NCI-H2171 (cell line): Measurements from ENCODE around the gene CPEB3.
"Not testable (repeated sequence)": the region's sequence is repeated elsewhere in the genome, so short reads cannot be mapped to it uniquely, and the experiment has no call there.

Experiments
- DNase-seq: peaks from one replicate; lab custom pipeline; 2025; lab: John Stamatoyannopoulos, UW

The CPEB3 gene

DNA sequence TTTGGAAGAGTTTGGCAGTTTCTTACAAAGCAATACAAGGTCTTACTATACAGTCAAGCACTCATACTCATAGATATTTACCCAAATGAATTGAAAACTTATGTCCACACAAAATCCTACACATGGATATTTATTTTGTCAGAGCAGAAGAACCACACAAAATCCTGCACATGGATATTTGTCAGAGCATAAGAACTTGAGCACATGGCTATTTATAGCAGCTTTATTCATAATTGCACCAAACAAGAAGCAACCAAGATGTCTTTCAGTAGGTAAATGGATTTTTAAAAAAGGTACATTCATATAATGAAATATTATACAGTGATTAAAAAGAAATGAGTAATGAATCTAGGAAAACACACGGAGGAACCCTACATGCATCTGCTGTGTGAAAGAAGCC is 251.9 kb downstream of the CPEB3 start:
- DNase-seq, result no peak

DNA sequence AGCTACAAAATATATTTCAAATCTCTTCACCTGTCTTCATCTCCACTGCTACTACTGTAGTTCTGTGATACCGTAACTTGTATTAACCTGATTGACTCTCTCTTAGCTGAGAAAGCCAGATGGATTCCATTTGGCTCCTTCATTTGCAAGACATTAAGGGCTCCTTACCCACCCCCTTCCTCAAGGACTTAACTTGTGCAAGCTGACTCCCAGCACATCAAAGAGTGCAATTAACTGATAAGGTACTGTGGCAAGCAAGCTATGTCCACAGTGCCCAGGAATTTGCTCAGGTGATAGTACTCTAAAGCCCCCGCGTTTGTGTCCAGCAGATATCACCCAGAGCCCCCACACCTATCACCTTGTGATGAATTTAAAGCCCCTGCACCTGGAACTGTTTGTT is 257.8 kb downstream of the CPEB3 start:
- DNase-seq, result not testable (repeated sequence)

GRCh38 chr10:92031580-92031979 is 259.3 kb downstream of the CPEB3 start:
- no peak for DNase-seq

DNA sequence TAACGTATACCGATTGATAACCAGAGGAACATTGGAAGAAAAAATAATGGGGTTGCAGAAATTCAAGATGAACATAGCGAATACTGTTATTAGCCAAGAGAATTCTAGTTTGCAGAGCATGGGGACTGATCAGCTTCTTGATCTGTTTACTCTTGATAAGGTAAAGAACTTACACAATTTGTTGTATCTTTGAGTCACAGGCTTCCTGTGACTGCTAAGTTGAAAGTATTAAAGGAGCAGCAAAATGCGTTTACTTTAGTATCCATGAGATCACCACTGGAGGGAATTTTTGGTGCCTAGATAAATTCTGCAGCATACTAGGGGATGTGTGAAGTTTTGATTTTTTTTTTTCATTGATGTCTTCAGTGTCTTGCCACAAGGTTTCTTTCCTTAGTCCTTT is 263.7 kb downstream of the CPEB3 start:
- DNase-seq, result no peak

DNA sequence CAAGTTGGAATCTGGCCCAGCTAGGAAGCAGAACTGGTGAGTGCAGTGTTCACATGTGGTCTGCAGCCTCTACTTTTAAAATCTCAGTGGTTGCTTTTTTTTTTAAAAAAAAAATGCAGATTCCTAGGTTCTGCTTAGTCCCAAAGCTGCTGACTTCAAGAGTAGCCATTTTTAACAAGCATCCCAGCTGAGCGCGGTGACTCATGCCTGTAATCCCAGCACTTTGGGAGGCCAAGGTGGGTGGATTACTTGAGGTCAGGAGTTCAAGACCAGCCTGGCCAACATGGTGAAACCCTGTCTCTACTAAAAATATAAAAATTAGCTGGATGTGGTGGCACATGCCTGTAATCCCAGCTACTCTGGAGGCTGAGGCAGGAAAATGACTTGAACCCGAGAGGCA is 265.5 kb downstream of the CPEB3 start:
- not testable (repeated sequence) for DNase-seq

GRCh38 chr10:92024700-92025099 is 266.2 kb downstream of the CPEB3 start:
- no peak for DNase-seq

GRCh38 chr10:92014620-92015019 is 276.3 kb downstream of the CPEB3 start:
- no peak for DNase-seq

GRCh38 chr10:92011560-92012214 is 279.2 kb downstream of the CPEB3 start:
- DNase-seq, result no peak

DNA sequence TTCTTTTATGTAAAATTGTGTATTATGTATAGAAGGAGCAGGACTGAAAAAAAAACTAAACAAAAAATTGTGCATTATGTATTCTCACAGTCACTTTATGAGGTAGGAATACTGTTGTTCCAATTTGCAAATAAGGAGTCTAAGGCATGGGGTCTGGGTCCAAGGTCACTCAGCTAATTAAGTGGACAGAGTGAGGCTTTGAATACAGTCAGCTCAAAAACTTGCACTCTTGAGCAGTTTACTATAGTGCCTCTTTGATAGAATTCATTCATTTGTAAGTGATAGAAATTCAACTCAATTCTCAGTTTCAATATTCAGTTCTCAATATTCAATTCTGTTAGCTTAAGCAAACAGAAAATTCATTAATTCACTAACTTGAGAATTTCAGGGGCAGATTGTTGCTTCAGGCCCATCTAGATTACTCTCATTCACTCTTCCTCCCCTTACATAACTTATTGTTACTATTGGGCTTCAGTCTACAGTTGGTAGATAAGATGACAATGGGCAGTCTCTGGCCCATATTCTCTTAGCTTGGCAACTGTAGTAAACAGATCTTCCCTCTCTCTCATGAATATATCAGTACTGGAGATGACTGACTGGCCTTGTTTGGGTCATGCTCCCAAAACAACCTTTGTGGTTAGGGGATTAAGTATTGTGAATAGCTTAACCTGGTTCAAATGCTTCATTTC is 280.7 kb downstream of the CPEB3 start:
- no peak for DNase-seq

GRCh38 chr10:92009445-92009844 is 281.4 kb downstream of the CPEB3 start:
- DNase-seq, result no peak

GRCh38 chr10:92005978-92006377 is 284.9 kb downstream of the CPEB3 start:
- DNase-seq, result no peak

DNA sequence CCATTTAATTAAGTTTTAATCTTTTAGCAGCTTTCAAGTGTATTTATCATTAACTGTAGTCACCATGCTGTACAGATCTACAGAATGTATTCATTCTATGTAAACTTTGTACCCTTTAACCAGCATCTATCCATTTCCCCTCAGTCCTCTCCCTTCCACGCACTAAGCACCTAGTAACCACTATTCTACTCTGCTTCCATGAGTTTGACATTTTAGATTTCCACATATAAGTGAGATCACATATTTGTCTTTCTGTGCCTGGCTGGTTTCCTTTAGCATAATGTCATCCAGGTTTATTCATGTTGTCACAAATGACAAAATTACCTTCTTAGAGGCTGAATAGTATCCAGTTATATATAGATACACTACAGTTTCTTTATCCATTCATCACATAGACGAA is 287.6 kb downstream of the CPEB3 start:
- no peak for DNase-seq

DNA sequence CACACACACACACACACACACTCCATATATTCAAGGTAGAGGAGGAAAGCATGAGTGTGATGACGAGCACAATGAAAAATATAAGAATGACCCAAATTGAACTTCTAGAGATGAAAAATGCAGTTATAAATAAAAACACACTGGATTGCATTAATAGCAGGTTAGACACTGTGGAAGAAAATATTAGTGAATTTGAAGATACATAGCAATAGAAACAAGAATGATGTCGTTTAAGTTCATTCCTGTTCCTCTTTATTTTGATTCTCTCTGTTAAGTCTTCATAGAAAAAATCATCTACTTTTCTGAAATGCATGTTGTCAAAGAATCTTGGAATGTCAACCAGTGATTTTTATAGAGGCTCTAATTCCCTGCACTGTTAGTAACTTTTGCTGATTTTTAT is 288.9 kb downstream of the CPEB3 start:
- DNase-seq, result no peak

- no peak for DNase-seq
Measured at GRCh38 chr10:92001581-92001980, 289.3 kb downstream of the CPEB3 start.
